Thymus (tissue), 11 donors: ENCODE data around the gene TSC22D4. TPM values are rescaled to one million over a fixed set of nuclear protein-coding genes. Genes with fewer than 3 reads are reported as not detected.

Source experiments
- DNase-seq, 9 donors: peaks; one replicate each; pipeline ENCODE4 v3.0.0-alpha.2; 2013; ENCODE audit warnings: low spot score in 9 of 9, low read depth in 6 of 9, missing footprints in 1 of 9
- H3K27ac ChIP-seq, 2 donors: one replicate each; pipeline ENCODE4 v1.5.1; 2013; ENCODE audit warnings: control low read depth in 1 of 2, low read depth in 1 of 2, low read length in 1 of 2, mild to moderate bottlenecking in 1 of 2, moderate library complexity in 1 of 2
- H3K27me3 ChIP-seq, 2 donors: one replicate each; pipeline ENCODE4 v1.5.1; 2013; ENCODE audit warnings: low read length in 1 of 2; ENCODE audit not compliant: control insufficient read depth in 2 of 2, insufficient read depth in 1 of 2
- H3K36me3 ChIP-seq, 2 donors: one replicate each; pipeline ENCODE4 v1.5.1; 2013; ENCODE audit warnings: low read length in 1 of 2, mild to moderate bottlenecking in 1 of 2, moderate library complexity in 1 of 2; ENCODE audit not compliant: control insufficient read depth in 2 of 2, insufficient read depth in 2 of 2
- H3K4me1 ChIP-seq, 2 donors: one replicate each; pipeline ENCODE4 v1.5.1; 2013; ENCODE audit warnings: low read length in 2 of 2; ENCODE audit not compliant: control insufficient read depth in 2 of 2, insufficient read depth in 2 of 2
- H3K4me3 ChIP-seq, 2 donors: one replicate each; pipeline ENCODE4 v1.5.1; 2013; ENCODE audit warnings: low read length in 2 of 2, control low read depth in 1 of 2, mild to moderate bottlenecking in 1 of 2
- H3K9me3 ChIP-seq, 2 donors: one replicate each; pipeline ENCODE4 v1.5.1; 2013; ENCODE audit warnings: low read length in 1 of 2, mild to moderate bottlenecking in 1 of 2; ENCODE audit not compliant: control insufficient read depth in 2 of 2, insufficient read depth in 1 of 2
- WGBS: extraction: QIAGEN DNeasy Blood & Tissue Kit; methylation state at CpG from one replicate; pipeline ENCODE4 v1.1.7; 2013; 5-methylcytosine and 5-hydroxymethylcytosine counted together
- polyA plus RNA-seq: library from polyadenylated mRNA; stranded (reverse); fragments of 200-250 nt; gene quantifications from one replicate; pipeline ENCODE4 v1.2.3, GENCODE V29; 2013
- total RNA-seq: library from RNA; stranded (reverse); fragments of 120-200 nt; gene quantifications from one replicate; pipeline ENCODE4 v1.2.4, GENCODE V29; 2013
- donor health status: healthy.

The TSC22D4 gene
- total and polyA plus RNA-seq, 2 donors: 37.4 to 67.7 TPM

- Histone ChIP-seq H3K4me1 (peaks cover 6 to 42% of the 10 kb centered on the region in 2 donors), H3K27me3 (no peaks in the 10 kb centered on the region), H3K36me3 (peaks cover 65 to 84% of the 10 kb centered on the region in 2 donors), H3K9me3 (no peaks in the 10 kb centered on the region), H3K4me3 (no peak overlapping the region), H3K27ac (no peak overlapping the region)
- 89% methylated on average over 4 of the region's 4 CpGs for WGBS
- DNase-seq: no peak
Measured at GRCh38 chr7:100471021-100471420, 8.0 kb downstream of the TSC22D4 start.

- 40% methylated on average over 13 of the region's 13 CpGs for WGBS
- Histone ChIP-seq H3K9me3 (no peaks in the 10 kb centered on the region), H3K27me3 (no peaks in the 10 kb centered on the region), H3K27ac (no peak overlapping the region), H3K4me3 (no peak overlapping the region), H3K36me3 (peaks cover 58 to 79% of the 10 kb centered on the region in 2 donors), H3K4me1 (peaks cover 0 to 26% of the 10 kb centered on the region in 2 donors)
- peak in 4 of 9 donors; percentile 72 to 80 (median 74) for DNase-seq
Measured at GRCh38 chr7:100469227-100470044, 9.6 kb downstream of the TSC22D4 start.

GRCh38 chr7:100467638-100468373 is 11.2 kb downstream of the TSC22D4 start:
- no peak for DNase-seq
- Histone ChIP-seq H3K36me3 (peaks cover 50 to 77% of the 10 kb centered on the region in 2 donors), H3K4me3 (no peak overlapping the region), H3K27ac (no peak overlapping the region), H3K27me3 (no peaks in the 10 kb centered on the region), H3K9me3 (no peaks in the 10 kb centered on the region), H3K4me1 (peaks cover 0 to 17% of the 10 kb centered on the region in 2 donors)
- 95% methylated on average over 22 of the region's 22 CpGs for WGBS

- Histone ChIP-seq H3K27me3 (no peaks in the 10 kb centered on the region), H3K4me1 (peaks cover 0 to 15% of the 10 kb centered on the region in 2 donors), H3K4me3 (no peak overlapping the region), H3K27ac (no peak overlapping the region), H3K9me3 (no peaks in the 10 kb centered on the region), H3K36me3 (peaks cover 41 to 72% of the 10 kb centered on the region in 2 donors)
- WGBS: 97% methylated on average over 32 of the region's 32 CpGs
- no peak for DNase-seq
Measured at GRCh38 chr7:100466653-100467605, 12.1 kb downstream of the TSC22D4 start.

- Histone ChIP-seq H3K36me3 (peaks cover 38 to 68% of the 10 kb centered on the region in 2 donors), H3K4me3 (no peak overlapping the region), H3K4me1 (peaks cover 0 to 15% of the 10 kb centered on the region in 2 donors), H3K9me3 (no peaks in the 10 kb centered on the region), H3K27ac (no peak overlapping the region), H3K27me3 (no peaks in the 10 kb centered on the region)
- WGBS: 74% methylated on average over 17 of the region's 17 CpGs
- no peak for DNase-seq
Measured at GRCh38 chr7:100465702-100466311, 13.2 kb downstream of the TSC22D4 start.

GRCh38 chr7:100465299-100465698 is 13.7 kb downstream of the TSC22D4 start:
- no peak overlapping the region for H3K27ac ChIP-seq
- no peaks in the 10 kb centered on the region for H3K27me3 ChIP-seq
- H3K4me1 ChIP-seq: peaks cover 0 to 15% of the 10 kb centered on the region in 2 donors
- no peak overlapping the region for H3K4me3 ChIP-seq
- no peak for DNase-seq
- no peaks in the 10 kb centered on the region for H3K9me3 ChIP-seq
- peaks cover 37 to 69% of the 10 kb centered on the region in 2 donors for H3K36me3 ChIP-seq
- WGBS: 98% methylated on average over 8 of the region's 8 CpGs

GRCh38 chr7:100464791-100465190 is 14.2 kb downstream of the TSC22D4 start:
- no peaks in the 10 kb centered on the region for H3K27me3 ChIP-seq
- H3K9me3 ChIP-seq: no peaks in the 10 kb centered on the region
- WGBS: 97% methylated on average over 2 of the region's 2 CpGs
- no peak for DNase-seq
- H3K27ac ChIP-seq: no peak overlapping the region
- no peak overlapping the region for H3K4me3 ChIP-seq
- peaks cover 39 to 68% of the 10 kb centered on the region in 2 donors for H3K36me3 ChIP-seq
- peaks cover 0 to 13% of the 10 kb centered on the region in 2 donors for H3K4me1 ChIP-seq

- no peaks in the 10 kb centered on the region for H3K27me3 ChIP-seq
- no peak within 1 kb of the TSS for H3K4me3 ChIP-seq
- H3K27ac ChIP-seq: no peak within 1 kb of the TSS
- H3K36me3 ChIP-seq: peaks cover 44 to 62% of the 10 kb centered on the region in 2 donors
- DNase-seq: no peak
- WGBS: 95% methylated on average over 7 of the region's 7 CpGs
- H3K9me3 ChIP-seq: no peaks in the 10 kb centered on the region
- H3K4me1 ChIP-seq: peaks cover 0 to 7% of the 10 kb centered on the region in 2 donors
Measured at GRCh38 chr7:100464210-100464660, 14.8 kb downstream of the TSC22D4 start, which contains the start of gene SPACDR. Gene SPACDR (minus strand): TSS chr7:100464260. CDS start chr7:100464025, 235 bp downstream.
